Suprapubic skin (tissue), 4 donors: ENCODE data around the gene KRTAP10-9. TPM values are rescaled to one million over a fixed set of nuclear protein-coding genes. Genes with fewer than 3 reads are reported as not detected.
"Not testable (repeated sequence)": the region's sequence is repeated elsewhere in the genome, so short reads cannot be mapped to it uniquely, and the experiment has no call there.

Source experiments
- DNase-seq, 2 donors: peaks; one replicate each; pipeline ENCODE4 v3.0.0-alpha.2; 2019; ENCODE audit warnings: low spot score in 2 of 2
- H3K27ac ChIP-seq: fragments of 200-600 bp; sonication (generic); one replicate; pipeline ENCODE4 v1.5.1; 2019
- H3K27me3 ChIP-seq: fragments of 200-600 bp; sonication (generic); one replicate; pipeline ENCODE4 v1.5.1; 2019
- H3K36me3 ChIP-seq: fragments of 200-600 bp; sonication (generic); one replicate; pipeline ENCODE4 v1.5.1; 2019
- H3K4me1 ChIP-seq: fragments of 200-600 bp; sonication (generic); one replicate; pipeline ENCODE4 v1.5.1; 2019
- H3K4me3 ChIP-seq: fragments of 200-600 bp; sonication (generic); one replicate; pipeline ENCODE4 v1.5.1; 2019; ENCODE audit warnings: mild to moderate bottlenecking
- H3K9me3 ChIP-seq: fragments of 200-600 bp; sonication (generic); one replicate; pipeline ENCODE4 v1.5.1; 2019
- EP300 ChIP-seq: sonication (generic); formaldehyde crosslinking; IDR thresholded peaks from one replicate; pipeline ENCODE4 v1.6.1; 2017; ENCODE audit warnings: antibody characterized with exemption
- POLR2A ChIP-seq, 2 donors: fragments of 450-650 bp; IDR thresholded peaks; one replicate each; pipeline ENCODE4 v1.6.1; 2017; ENCODE audit warnings: antibody characterized with exemption in 2 of 2, mild to moderate bottlenecking in 2 of 2, moderate library complexity in 2 of 2
- POLR2AphosphoS5 ChIP-seq, 3 donors: sonication (generic); formaldehyde crosslinking; IDR thresholded peaks; one replicate each; pipeline ENCODE4 v1.6.1; 2017; ENCODE audit warnings: antibody characterized with exemption in 3 of 3
- WGBS: methylation state at CpG from one replicate; pipeline ENCODE4 v1.1.5; 2018; 5-methylcytosine and 5-hydroxymethylcytosine counted together
- total RNA-seq, 4 donors: library from RNA; depleted of rRNA; stranded (reverse); fragments of >200 nt; gene quantifications; one replicate each; pipeline ENCODE4 v1.1.0, GENCODE V29; 2016
- TF ChIP-seq, protein P1 (sequence below), 2 donors: fragments of 200-600 bp in 1 of 2; fragments of 450-650 bp in 1 of 2; sonication (generic) in 1 of 2; IDR thresholded peaks; one replicate each; pipeline ENCODE4 v1.5.1; 2016 to 2019; ENCODE audit warnings: antibody characterized with exemption in 2 of 2, mild to moderate bottlenecking in 1 of 2, moderate library complexity in 1 of 2

The KRTAP10-9 gene
- total RNA-seq, 4 donors from 2014 or later: 1.6 to 9.9 TPM; not detected in 2

DNA sequence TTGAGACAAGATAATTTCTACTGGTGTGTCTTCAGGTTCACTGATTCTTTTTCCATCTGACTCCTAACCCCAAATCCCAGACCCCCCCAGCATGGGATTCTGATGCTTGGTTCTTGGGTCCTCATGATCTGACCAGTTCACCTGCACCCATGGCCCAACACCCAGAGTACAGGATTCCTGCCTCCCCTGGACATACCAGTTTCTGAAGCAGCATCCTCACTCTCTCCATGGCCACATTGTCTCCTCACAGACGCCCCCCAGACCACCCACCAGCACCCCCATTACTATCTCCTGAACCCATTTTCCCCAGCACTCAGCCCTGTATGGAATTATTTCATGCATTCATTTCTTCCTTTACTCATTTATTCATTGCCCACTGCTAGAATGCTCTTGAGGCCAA is 30.0 kb downstream of the KRTAP10-9 start:
- H3K27me3 ChIP-seq: peaks cover 24% of the 10 kb centered on the region
- no peak overlapping the region for H3K27ac ChIP-seq
- no peak for DNase-seq
- H3K36me3 ChIP-seq: no peaks in the 10 kb centered on the region
- no peaks in the 10 kb centered on the region for H3K4me1 ChIP-seq
- TF ChIP-seq EP300: no peak
- TF ChIP-seq POLR2AphosphoS5 (IDR thresholded peaks at IDR 0.05): no peak
- TF ChIP-seq POLR2A (IDR thresholded peaks at IDR 0.05): no peak
- TF ChIP-seq, protein P1, sequence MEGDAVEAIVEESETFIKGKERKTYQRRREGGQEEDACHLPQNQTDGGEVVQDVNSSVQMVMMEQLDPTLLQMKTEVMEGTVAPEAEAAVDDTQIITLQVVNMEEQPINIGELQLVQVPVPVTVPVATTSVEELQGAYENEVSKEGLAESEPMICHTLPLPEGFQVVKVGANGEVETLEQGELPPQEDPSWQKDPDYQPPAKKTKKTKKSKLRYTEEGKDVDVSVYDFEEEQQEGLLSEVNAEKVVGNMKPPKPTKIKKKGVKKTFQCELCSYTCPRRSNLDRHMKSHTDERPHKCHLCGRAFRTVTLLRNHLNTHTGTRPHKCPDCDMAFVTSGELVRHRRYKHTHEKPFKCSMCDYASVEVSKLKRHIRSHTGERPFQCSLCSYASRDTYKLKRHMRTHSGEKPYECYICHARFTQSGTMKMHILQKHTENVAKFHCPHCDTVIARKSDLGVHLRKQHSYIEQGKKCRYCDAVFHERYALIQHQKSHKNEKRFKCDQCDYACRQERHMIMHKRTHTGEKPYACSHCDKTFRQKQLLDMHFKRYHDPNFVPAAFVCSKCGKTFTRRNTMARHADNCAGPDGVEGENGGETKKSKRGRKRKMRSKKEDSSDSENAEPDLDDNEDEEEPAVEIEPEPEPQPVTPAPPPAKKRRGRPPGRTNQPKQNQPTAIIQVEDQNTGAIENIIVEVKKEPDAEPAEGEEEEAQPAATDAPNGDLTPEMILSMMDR (IDR thresholded peaks at IDR 0.05): no peak
- peaks cover 5% of the 10 kb centered on the region for H3K9me3 ChIP-seq
- no peak overlapping the region for H3K4me3 ChIP-seq
- WGBS: 71% methylated on average over 1 of the region's 1 CpG

DNA sequence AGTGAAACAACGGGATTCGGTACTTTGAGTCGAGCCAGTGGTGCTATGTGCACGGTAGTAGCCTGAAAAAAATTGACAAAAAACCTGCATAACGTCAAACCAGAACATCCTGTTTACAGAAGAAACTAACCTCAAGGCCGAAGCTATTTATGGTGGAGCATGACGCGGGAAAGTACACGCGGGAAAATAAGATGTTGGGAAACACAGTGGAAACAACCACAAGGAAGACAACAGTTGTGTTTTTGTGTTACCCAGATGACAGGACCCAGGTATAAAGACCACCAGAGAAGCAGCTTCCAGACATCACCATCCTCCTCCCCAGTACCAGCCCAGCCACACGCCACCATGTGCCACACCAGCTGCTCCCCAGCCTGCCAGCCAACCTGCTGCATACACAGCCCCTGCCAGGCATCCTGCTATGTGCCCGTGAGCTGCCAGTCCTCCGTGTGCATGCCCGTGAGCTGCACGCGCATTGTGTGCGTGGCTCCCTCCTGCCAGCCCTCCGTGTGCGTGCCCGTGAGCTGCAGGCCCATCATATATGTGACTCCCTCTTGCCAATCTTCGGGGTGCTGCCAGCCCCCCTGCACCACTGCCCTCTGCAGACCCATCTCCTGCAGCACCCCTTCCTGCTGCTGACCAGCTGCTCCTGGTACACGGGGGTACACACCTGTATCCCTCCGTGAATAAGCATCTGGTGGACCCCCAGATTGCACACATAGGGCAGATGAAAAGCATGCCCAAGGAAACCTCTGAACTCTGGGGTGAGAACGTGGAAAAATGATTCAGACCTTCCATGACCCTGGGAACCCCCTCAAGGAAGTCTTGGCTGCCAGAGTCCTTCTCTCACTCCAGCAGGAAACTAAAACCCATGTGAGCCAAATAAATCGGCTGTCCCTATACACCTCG is 31.0 kb downstream of the KRTAP10-9 start, which contains the start of gene KRTAP12-3:
TSS of gene KRTAP12-3 (plus strand) at position 298 of the 906 bp plus-strand sequence. CDS start at position 346, 48 bp downstream.
- no peak for DNase-seq
- Histone ChIP-seq H3K27ac (no peak within 1 kb of the TSS), H3K27me3 (peaks cover 24% of the 10 kb centered on the region), H3K4me3 (no peak within 1 kb of the TSS), H3K9me3 (peaks cover 5% of the 10 kb centered on the region), H3K36me3 (no peaks in the 10 kb centered on the region), H3K4me1 (no peaks in the 10 kb centered on the region)
- WGBS: 69% methylated on average over 26 of the region's 26 CpGs
- TF ChIP-seq EP300 (no peak), POLR2AphosphoS5 (IDR thresholded peaks at IDR 0.05) (no peak), POLR2A (IDR thresholded peaks at IDR 0.05) (no peak)
- TF ChIP-seq, protein P1 (IDR thresholded peaks at IDR 0.05): no peak

DNA sequence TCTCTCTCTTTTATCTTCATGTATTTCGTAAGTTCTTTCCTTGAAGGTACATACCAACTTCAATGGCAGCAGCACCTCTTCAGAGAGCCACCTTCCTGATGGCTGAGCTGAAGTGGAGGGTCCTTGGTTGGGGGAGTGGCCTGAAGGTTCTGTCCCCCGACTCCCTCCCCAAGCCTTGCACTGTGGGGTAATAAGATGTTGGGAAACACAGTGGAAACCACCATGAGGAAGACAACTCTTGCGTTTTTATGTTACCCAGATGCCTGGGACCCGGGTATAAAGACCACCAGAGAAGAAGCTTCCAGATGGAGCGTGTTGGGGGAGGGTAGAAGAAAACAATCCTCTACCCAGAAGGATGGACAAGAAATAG is 31.6 kb downstream of the KRTAP10-9 start:
- H3K27ac ChIP-seq: no peak overlapping the region
- H3K9me3 ChIP-seq: peaks cover 5% of the 10 kb centered on the region
- H3K4me1 ChIP-seq: no peaks in the 10 kb centered on the region
- no peaks in the 10 kb centered on the region for H3K36me3 ChIP-seq
- H3K4me3 ChIP-seq: no peak overlapping the region
- H3K27me3 ChIP-seq: peaks cover 24% of the 10 kb centered on the region
- no peak for DNase-seq
- no peak for TF ChIP-seq EP300
- 80% methylated on average over 5 of the region's 5 CpGs for WGBS

DNA sequence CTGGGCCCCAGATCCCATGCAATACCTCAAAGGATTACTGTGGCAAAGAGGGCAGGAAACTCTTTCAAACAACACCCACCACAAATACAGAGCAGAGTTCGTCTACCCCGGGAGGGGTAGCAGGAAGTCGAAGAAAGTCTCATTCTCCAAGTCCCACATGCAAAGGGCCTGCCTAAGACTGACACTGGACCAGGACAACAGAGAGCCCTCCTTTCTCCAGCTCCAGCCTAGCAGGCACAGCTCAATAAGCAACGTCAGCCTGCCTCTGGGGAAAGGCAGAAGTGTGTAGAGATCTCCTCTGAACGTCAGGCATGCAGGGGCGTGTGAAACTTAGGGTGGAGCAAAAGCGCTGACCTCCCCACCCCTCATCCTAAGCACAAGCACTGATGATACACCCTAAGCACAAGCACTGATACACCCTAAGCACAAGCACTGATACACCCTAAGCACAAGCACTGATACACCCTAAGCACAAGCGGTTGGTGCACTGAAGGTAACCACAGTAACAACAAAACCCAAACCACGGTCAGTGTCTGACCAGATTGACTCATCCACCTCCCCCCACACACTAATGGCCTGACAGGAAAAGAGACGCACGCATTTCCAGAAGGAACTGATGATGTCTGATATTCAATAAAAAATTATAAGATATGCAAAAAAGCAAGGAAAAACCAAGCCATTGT is 32.2 kb downstream of the KRTAP10-9 start:
- DNase-seq: no peak
- Histone ChIP-seq H3K36me3 (no peaks in the 10 kb centered on the region), H3K4me3 (no peak overlapping the region), H3K27me3 (peaks cover 20% of the 10 kb centered on the region), H3K4me1 (no peaks in the 10 kb centered on the region), H3K27ac (no peak overlapping the region), H3K9me3 (peaks cover 5% of the 10 kb centered on the region)
- TF ChIP-seq, protein P1 (IDR thresholded peaks at IDR 0.05): no peak
- TF ChIP-seq POLR2AphosphoS5 (IDR thresholded peaks at IDR 0.05) (no peak), EP300 (no peak), POLR2A (IDR thresholded peaks at IDR 0.05) (no peak)
- WGBS: 57% methylated on average over 11 of the region's 11 CpGs

DNA sequence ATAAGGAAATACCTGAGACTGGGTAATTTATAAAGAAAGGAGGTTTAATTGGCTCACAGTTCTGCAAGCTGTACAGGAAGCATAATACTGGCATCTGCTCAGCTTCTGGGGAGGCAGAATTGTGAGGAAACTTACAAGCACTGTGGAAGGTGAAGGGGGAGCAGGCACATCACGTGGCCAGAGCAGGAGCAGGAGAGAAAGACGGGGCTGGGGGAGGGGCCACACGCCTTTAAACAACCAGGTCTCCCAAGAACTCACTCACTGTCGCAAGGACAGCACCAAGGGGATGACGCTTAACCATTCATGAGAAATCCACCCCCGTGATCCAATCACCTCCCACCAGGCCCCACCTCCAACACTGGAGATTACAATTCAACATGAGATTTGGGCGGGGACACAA is 34.7 kb downstream of the KRTAP10-9 start:
- DNase-seq, H3K4me3 ChIP-seq, H3K4me1 ChIP-seq, H3K36me3 ChIP-seq, H3K9me3 ChIP-seq, H3K27ac ChIP-seq: not testable (repeated sequence)
- peaks cover 16% of the 10 kb centered on the region for H3K27me3 ChIP-seq
- WGBS: 73% methylated on average over 7 of the region's 7 CpGs

DNA sequence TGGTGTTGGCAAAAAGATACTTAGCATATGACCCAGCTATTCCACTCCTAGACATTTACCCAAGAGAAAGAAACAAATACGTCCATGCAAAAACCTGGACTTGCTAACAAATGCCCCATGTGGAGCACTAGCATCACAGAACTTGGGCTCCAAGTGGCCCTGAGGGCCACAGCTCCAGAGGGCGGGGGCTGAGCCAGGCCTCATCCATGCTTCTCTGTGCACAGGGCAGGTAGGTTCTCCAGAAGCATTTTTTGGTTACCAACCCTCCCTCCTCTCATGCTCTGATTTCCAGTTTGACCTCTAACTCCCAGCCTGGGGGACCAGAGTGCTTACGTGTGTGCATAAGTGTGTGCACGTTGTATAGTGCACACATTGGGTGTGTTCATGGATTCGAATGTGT is 37.8 kb downstream of the KRTAP10-9 start:
- H3K4me1 ChIP-seq: no peaks in the 10 kb centered on the region
- TF ChIP-seq EP300 (no peak), POLR2AphosphoS5 (IDR thresholded peaks at IDR 0.05) (no peak), POLR2A (IDR thresholded peaks at IDR 0.05) (no peak)
- TF ChIP-seq, protein P1 (IDR thresholded peaks at IDR 0.05): no peak
- WGBS: 85% methylated on average over 5 of the region's 5 CpGs

More for the DNA sequence above, 37.8 kb downstream of the KRTAP10-9 start:
- no peaks in the 10 kb centered on the region for H3K27me3 ChIP-seq
- H3K4me3 ChIP-seq: no peak overlapping the region
- H3K9me3 ChIP-seq: peaks cover 3% of the 10 kb centered on the region
- DNase-seq: no peak
- H3K36me3 ChIP-seq: no peaks in the 10 kb centered on the region
- no peak overlapping the region for H3K27ac ChIP-seq
